PC-9 (cell line): ENCODE measurements around the gene OR7A5.
"Not testable (repeated sequence)": the region's sequence is repeated elsewhere in the genome, so short reads cannot be mapped to it uniquely, and the experiment has no call there.

Experiments used
- CTCF ChIP-seq: fragments of 200-600 bp; sonication (generic); conservative IDR thresholded peaks from 2 replicates; pipeline ENCODE4 v1.6.1; 2017; ENCODE audit warnings: mixed run types, antibody characterized with exemption, mild to moderate bottlenecking, moderate library complexity
- EZH2 ChIP-seq: fragments of 200-600 bp; sonication (generic); IDR thresholded peaks from 2 replicates; pipeline ENCODE4 v1.8.0; 2017; ENCODE audit warnings: antibody characterized with exemption, low read depth

- not testable (repeated sequence) for TF ChIP-seq CTCF, EZH2
Measured at GRCh38 chr19:14783410-14783998, 51.5 kb downstream of the OR7A5 start.
